Ovary (tissue), 3 donors: Measurements from ENCODE around the gene MTAP.

Source experiments
- CTCF ChIP-seq, 3 donors: fragments of 450-650 bp in 2 of 3; fragments of 200-600 bp in 1 of 3; IDR thresholded peaks; one replicate each; pipeline versions ENCODE4 v1.5.1 to v1.8.0; 2016 to 2022; ENCODE audit warnings: antibody characterized with exemption in 3 of 3, mild to moderate bottlenecking in 1 of 3
- EP300 ChIP-seq: sonication (generic); formaldehyde crosslinking; IDR thresholded peaks from one replicate; pipeline ENCODE4 v1.6.1; 2017; ENCODE audit warnings: antibody characterized with exemption
- donor health status: DM: no; HTN: no; CAD: no.

GRCh38 chr9:21982861-21983560 is 180.6 kb downstream of the MTAP start:
- no peak for TF ChIP-seq CTCF (IDR thresholded peaks at IDR 0.05)
- TF ChIP-seq EP300, result no peak
